Fibroblast of skin of right biceps (primary cell): ENCODE measurements around the gene NFATC3.

ENCODE experiments used
- DNase-seq: peaks from one replicate; pipeline ENCODE4 v3.0.0-alpha.2; 2013

Gene NFATC3

GRCh38 chr16:68252383-68252782 lies 167.2 kb downstream of the NFATC3 start:
- DNase-seq: no peak

- no peak for DNase-seq
These were observed 168.6 kb downstream of the NFATC3 start for GRCh38 chr16:68253721-68254120.

DNA sequence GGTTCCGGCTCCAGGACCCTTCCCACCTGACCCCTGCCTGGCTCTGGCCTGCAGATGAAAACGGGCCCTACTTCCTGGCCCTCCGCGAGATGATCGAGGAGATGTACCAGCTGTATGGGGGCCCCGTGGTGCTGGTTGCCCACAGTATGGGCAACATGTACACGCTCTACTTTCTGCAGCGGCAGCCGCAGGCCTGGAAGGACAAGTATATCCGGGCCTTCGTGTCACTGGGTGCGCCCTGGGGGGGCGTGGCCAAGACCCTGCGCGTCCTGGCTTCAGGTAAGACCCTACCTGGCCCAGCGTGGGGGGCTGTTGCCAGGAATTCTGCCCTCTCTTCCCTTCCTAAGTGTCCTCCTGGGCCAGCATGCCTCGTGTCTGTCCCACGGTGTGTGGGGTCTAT lies 170.5 kb downstream of the NFATC3 start:
- no peak for DNase-seq

DNA sequence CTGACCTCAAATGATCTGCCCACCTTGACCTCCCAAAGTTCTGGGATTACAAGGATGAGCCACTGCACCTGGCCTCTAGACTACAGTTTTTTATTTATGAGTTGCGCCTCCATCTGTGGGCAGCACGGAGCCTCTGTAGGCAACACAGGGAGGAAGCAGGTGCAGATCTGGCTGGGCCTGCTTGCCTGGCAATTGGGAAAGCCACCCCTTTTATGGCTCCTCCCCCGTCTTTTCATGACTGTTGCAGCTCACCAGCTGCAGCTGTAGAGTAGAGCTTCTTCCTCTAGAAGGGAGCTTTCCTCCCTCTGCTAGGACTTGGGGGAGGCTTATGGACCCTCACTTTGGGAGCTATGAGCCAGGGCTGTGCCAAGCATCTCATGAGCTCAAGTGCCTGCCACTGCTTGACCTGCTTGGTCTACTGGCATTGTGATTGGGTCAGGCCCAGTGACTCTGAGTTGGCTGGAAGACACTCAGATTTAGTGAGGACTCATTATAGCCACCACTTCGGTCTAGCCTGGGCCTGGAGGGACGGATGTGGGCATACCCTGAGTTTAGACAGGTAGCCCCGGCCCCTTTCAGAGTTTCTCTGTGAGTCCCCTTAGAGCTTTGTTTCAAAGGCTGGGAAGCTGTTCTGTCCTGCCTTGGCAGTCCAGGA lies 172.2 kb downstream of the NFATC3 start:
- no peak for DNase-seq

GRCh38 chr16:68257906-68258800 lies 173.0 kb downstream of the NFATC3 start:
- DNase-seq: no peak

DNA sequence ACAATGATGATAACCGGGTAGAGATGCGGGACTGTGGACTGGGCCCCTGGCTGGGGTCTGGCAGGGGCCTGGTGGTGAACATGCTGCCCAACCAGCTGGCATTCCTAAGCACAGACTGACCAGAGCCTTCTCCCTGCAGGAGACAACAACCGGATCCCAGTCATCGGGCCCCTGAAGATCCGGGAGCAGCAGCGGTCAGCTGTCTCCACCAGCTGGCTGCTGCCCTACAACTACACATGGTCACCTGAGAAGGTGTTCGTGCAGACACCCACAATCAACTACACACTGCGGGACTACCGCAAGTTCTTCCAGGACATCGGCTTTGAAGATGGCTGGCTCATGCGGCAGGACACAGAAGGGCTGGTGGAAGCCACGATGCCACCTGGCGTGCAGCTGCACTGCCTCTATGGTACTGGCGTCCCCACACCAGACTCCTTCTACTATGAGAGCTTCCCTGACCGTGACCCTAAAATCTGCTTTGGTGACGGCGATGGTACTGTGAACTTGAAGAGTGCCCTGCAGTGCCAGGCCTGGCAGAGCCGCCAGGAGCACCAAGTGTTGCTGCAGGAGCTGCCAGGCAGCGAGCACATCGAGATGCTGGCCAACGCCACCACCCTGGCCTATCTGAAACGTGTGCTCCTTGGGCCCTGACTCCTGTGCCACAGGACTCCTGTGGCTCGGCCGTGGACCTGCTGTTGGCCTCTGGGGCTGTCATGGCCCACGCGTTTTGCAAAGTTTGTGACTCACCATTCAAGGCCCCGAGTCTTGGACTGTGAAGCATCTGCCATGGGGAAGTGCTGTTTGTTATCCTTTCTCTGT lies 174.0 kb downstream of the NFATC3 start:
- no peak for DNase-seq

DNA sequence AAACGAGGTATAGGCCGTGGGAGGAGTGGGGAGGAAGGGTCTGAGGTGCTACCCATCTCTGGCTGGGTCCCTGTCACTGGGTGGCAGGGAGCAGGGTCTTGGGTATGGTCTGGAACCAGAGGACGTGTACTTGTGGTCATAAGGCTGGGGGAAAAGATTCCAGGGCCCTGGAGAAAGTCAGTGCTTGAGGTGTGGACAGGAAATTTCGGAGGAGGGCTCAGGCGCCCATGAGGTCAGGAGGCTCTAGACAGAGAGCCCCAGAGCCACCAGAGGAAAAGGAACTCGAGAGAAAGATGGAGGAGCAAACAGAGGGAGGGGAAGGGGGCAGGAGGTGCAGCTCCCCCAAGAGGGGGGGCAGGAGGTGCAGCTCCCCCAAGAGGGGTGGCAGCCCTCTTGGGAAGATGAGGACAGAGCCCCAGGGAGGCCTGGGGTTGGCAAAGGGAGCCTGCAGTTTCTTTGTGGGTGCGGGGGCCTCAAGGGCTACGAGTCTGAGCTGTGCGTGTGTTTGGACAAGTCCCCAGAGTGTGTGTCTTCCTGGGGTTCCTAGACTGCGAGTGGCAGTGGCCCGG lies 178.5 kb downstream of the NFATC3 start:
- DNase-seq: no peak

- peak; percentile 80 for DNase-seq
These were observed 179.2 kb downstream of the NFATC3 start, which contains the start of gene SLC7A6 for GRCh38 chr16:68264128-68265077. Gene SLC7A6, plus strand, starts transcription at chr16:68264526. Its CDS starts 10,201 bp downstream, at chr16:68274727.

DNA sequence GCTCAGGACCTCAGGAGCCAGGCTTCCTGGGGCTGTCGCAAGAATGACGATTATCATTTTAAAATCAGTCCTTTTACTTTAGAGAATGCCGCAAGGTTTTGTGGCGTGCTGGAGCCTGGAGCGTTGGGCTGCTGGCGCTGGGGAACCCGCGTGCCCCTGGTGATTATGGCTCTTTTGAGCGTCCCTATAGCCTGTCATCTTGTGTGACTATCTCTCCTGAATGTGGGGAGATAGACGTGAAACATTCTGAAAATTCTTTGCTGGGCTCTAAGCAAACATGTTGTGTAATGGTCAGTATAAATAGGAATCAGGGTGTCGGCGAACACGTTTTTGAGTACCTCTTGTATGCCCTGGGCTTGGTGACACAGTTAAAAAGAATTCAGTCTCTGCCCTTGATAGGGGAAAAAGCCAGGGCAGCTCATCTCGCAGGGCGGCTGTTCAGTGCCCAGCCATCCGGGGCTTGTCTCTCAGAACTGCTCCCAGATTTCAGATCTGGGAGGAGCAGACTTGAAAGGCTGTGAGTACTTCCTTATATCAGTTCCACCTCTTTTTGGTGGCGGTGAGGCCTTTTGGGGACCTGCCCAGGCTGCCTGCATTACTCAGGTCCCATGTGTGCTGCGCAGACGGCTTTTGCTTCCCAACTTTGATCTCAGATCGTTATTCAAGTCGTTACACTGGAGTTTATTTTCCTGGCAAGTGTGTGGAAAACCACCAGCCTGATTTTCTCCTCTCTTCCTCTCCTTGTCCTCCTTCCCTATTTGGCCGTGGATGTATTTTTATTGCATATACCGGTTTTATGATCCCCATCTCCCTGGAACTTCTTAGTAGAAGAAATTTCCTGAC lies 180.1 kb downstream of the NFATC3 start:
- peak; percentile 77 for DNase-seq

GRCh38 chr16:68267612-68268405 lies 182.6 kb downstream of the NFATC3 start:
- no peak for DNase-seq

DNA sequence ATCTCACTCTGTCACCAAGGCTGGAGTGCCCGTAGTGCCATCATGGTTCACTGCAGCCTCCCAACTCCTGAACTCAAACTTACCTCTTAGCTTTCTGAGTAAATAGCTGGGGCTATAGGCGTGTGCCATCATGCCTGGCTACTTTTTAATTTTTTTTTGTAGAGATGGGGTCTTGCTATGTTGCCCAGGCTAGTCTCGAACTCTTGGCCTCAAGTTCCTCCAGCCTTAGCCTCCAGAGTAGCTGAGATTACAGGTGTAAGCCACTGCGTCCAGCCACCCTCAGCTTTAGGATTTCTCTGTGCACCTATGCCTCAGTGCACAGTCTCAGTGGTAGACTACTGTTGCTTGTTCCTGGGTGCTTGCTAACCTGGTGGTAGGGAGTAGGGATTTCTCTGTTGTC lies 184.6 kb downstream of the NFATC3 start:
- no peak for DNase-seq

GRCh38 chr16:68270353-68270752 lies 185.2 kb downstream of the NFATC3 start:
- no peak for DNase-seq

GRCh38 chr16:68272507-68273209 lies 187.5 kb downstream of the NFATC3 start:
- DNase-seq: no peak

GRCh38 chr16:68273459-68273858 lies 188.3 kb downstream of the NFATC3 start:
- no peak for DNase-seq

- no peak for DNase-seq
These were observed 188.7 kb downstream of the NFATC3 start for GRCh38 chr16:68273896-68274295.

DNA sequence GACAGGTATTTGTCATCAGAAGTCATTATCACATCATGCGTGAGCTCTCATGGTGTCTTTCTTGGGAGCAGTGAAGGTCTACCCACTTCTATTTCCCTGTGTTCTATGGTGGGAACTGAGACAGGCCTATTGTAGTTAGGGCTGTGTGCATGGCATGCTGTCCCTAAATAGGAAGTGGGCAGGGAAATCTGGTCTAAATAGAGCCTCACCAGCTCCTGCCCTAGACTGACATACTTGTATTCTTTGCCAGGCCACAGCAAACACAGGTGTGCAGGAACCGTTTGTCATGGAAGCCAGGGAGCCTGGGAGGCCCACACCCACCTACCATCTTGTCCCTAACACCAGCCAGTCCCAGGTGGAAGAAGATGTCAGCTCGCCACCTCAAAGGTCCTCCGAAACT lies 189.3 kb downstream of the NFATC3 start:
- DNase-seq: no peak

DNA sequence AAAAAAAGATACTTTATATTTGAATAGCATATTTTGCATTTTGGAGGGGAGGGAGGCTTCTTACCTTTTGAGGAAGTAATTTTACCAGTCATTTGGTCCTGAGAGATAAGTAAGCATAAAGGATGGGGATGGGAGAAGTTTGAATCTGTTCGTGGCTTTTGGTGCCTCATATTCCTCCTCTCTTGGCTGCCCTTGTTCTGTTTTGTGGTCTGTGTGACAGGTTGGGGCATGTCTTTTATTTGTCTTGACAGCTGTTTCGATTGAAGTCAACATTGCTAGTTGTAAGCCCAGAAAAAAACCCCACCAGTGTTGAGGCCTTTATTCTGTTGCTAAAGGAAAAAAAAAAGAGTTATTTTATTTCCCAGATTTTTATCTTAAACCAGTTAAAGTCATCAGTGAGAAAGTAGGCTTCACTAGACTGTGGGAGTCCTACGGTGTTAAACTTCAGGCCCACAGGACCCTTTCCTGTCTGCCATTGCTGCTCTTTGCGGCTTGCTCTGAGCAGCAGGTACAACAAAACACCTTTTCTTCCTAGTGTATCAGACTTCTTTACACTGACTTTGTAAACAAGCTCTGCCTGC lies 190.5 kb downstream of the NFATC3 start:
- DNase-seq: no peak

GRCh38 chr16:68276223-68276622 lies 191.1 kb downstream of the NFATC3 start:
- DNase-seq: no peak
